GM12864 (cell line): ENCODE results near the gene ATP6V0D1.

Experiments used
- DNase-seq: peaks from one replicate; pipeline ENCODE4 v3.0.0-alpha.2; 2011; ENCODE audit warnings: low read depth
- H3K4me3 ChIP-seq: 2 replicates; pipeline ENCODE4 v1.5.1; 2011; ENCODE audit warnings: mild to moderate bottlenecking, low read depth, low read length, control low read depth
- TF ChIP-seq, protein P1 (sequence below): IDR thresholded peaks from 2 replicates; pipeline ENCODE4 v1.5.1; 2011; ENCODE audit warnings: low read depth, mild to moderate bottlenecking, moderate library complexity, low read length, control low read depth, inconsistent platforms; ENCODE audit errors: missing control alignments

The ATP6V0D1 gene

GRCh38 chr16:67431775-67432505, 49.0 kb downstream of the ATP6V0D1 start:
- H3K4me3 ChIP-seq, result no peak overlapping the region
- TF ChIP-seq, protein P1, sequence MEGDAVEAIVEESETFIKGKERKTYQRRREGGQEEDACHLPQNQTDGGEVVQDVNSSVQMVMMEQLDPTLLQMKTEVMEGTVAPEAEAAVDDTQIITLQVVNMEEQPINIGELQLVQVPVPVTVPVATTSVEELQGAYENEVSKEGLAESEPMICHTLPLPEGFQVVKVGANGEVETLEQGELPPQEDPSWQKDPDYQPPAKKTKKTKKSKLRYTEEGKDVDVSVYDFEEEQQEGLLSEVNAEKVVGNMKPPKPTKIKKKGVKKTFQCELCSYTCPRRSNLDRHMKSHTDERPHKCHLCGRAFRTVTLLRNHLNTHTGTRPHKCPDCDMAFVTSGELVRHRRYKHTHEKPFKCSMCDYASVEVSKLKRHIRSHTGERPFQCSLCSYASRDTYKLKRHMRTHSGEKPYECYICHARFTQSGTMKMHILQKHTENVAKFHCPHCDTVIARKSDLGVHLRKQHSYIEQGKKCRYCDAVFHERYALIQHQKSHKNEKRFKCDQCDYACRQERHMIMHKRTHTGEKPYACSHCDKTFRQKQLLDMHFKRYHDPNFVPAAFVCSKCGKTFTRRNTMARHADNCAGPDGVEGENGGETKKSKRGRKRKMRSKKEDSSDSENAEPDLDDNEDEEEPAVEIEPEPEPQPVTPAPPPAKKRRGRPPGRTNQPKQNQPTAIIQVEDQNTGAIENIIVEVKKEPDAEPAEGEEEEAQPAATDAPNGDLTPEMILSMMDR, result no peak
- no peak for DNase-seq

- peak within 1 kb of the TSS; percentile 38 for H3K4me3 ChIP-seq
- DNase-seq, result no peak
- TF ChIP-seq, protein P1, result no peak
These were observed 49.8 kb downstream of the ATP6V0D1 start, which contains the start of gene HSD11B2 for GRCh38 chr16:67430977-67431774. HSD11B2 (plus strand) TSS chr16:67431121; CDS start chr16:67431249, 128 bp downstream.

DNA sequence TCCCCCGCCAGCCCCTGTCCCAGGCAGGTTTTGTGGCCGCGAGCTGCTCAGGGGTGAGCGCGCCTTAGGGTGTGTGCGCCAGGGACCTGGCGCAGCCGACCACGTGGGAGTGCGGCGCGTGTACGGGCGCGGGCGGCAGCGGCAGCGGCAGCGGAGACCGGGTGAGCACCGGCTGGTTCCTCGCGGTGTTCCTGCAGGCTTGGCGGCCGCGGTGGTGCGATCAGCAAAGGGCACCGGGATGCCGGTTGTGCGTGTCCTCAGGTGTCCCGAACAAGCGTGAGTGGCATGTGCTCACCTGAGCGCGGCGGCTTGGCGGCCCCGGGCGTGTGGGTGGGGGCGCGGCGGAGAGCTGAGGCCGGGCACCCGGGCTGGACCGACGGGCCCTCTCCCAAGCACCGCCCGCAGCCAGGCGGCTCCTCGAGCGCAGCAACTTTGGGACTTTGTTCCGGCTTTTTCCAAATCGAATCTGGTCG, 50.4 kb downstream of the ATP6V0D1 start:
- TF ChIP-seq, protein P1, result no peak
- peak overlapping the region; percentile 38 for H3K4me3 ChIP-seq
- DNase-seq, result no peak

- TF ChIP-seq, protein P1, result no peak
These were observed 51.0 kb downstream of the ATP6V0D1 start for GRCh38 chr16:67429799-67430503.

DNA sequence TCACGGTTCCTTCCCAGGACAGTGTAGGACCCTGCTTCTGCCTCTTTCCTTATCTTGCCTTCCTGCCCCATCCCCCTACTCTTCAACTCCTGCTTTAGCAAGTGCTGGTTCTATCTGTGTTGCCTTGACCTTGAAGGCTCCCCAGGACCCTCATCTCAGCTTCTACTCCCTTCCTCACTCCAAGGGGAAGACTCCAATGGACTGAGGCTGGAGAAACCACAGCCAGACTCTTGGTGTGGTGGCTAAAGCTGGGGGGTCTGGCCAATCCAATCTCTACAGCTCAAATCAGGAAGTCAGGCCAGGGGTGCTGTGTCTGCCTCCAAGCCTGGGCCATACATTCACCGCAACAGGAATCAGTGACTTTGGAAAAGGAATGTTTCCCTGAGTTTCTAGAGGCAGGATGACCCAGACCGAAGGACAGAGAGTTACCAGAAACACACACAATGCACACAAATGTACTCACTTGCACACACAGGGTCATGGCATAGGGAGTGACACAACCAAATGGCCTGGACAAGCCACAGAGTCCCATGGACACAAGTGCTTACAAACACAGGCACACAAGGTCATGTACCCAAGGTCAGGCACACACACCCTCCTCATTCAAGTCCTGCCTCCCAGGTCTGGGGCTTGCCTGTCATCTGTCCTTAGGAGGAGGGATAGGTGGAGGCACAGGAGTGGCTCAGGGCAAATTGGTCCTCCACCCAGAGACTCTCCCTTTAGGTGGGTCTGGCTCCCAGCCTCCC, 51.7 kb downstream of the ATP6V0D1 start:
- TF ChIP-seq, protein P1, result no peak
- H3K4me3 ChIP-seq, result no peak overlapping the region
- no peak for DNase-seq

More at GRCh38 chr16:67429799-67430503, 51.0 kb downstream of the ATP6V0D1 start:
- H3K4me3 ChIP-seq, result peak overlapping the region; percentile 38; the same call in 1 of the 2 replicates
- DNase-seq, result no peak

- TF ChIP-seq, protein P1, result peak; percentile 87
- DNase-seq, result no peak
- no peak overlapping the region for H3K4me3 ChIP-seq
These were observed 52.7 kb downstream of the ATP6V0D1 start for GRCh38 chr16:67428146-67428731.
